Activated CD8-positive, alpha-beta T cell treated with anti-CD3 and anti-CD28 coated beads for 36 hours (primary cell): ENCODE results near the gene TMA7B. TPM values are rescaled to one million over a fixed set of nuclear protein-coding genes. Genes with fewer than 3 reads are reported as not detected.
A peak's percentile ranks its signal among the peaks of the same experiment; 100 is the strongest.
"Not testable (repeated sequence)": the region's sequence is repeated elsewhere in the genome, so short reads cannot be mapped to it uniquely, and the experiment has no call there.

Source experiments
- ATAC-seq: fragments of 200-7000 bp; cut with Tn5 transposase; one replicate; pipeline ENCODE4 v1.10.0; 2021; ENCODE audit warnings: mild to moderate bottlenecking, moderate library complexity
- CTCF ChIA-PET: fragments of 350-600 bp; sonication (Branson Sonifier 250); formaldehyde crosslinking; loops from one replicate; lab custom pipeline; 2021; ENCODE audit warnings: antibody characterized with exemption; lab: Charles Lee
- POLR2A ChIA-PET: fragments of 350-600 bp; sonication (Branson Sonifier 250); formaldehyde crosslinking; loops from one replicate; lab custom pipeline; 2021; ENCODE audit warnings: antibody characterized with exemption; lab: Charles Lee
- DNase-seq: peaks from one replicate; pipeline ENCODE4 v3.0.0-alpha.2; 2020
- H3K27ac Mint-ChIP-seq: one replicate; pipeline ENCODE4 v1.8.0; 2021; ENCODE audit warnings: mild to moderate bottlenecking, mixed read lengths
- H3K27me3 Mint-ChIP-seq: one replicate; pipeline ENCODE4 v1.8.0; 2021; ENCODE audit warnings: mixed read lengths
- H3K36me3 Mint-ChIP-seq: one replicate; pipeline ENCODE4 v1.8.0; 2021; ENCODE audit warnings: low read depth, mixed read lengths
- H3K4me1 Mint-ChIP-seq: one replicate; pipeline ENCODE4 v1.8.0; 2021; ENCODE audit warnings: low read depth, mixed read lengths
- H3K4me3 Mint-ChIP-seq: one replicate; pipeline ENCODE4 v1.8.0; 2021; ENCODE audit warnings: mild to moderate bottlenecking, moderate library complexity, mixed read lengths
- H3K9me3 Mint-ChIP-seq: one replicate; pipeline ENCODE4 v1.8.0; 2021; ENCODE audit warnings: mixed read lengths
- CTCF ChIP-seq: fragments of 200-600 bp; IDR thresholded peaks from one replicate; pipeline ENCODE4 v1.8.0; 2022; ENCODE audit warnings: antibody characterized with exemption, mild to moderate bottlenecking
- intact Hi-C: fragments of 100-400 bp; cut with micrococcal nuclease; formaldehyde crosslinking; loops from one replicate; pipeline ENCODE4 v1.10.0; 2022
- total RNA-seq, 2 experiments: library from RNA; stranded (reverse); gene quantifications; one replicate each; pipeline ENCODE4 v1.2.3, GENCODE V29; 2021

The TMA7B gene
- total RNA-seq, 2 experiments from 2014 or later = 2.2 to 2.3 TPM

- ATAC-seq (no peak), DNase-seq (peak; percentile 37)
- POLR2A ChIA-PET = interaction anchor here (0.6 to 3.1 kb wide), 11 partner anchors 8 to 275 kb away, joined by 3 to 17 read pairs (median 3); partner anchors contain the start of genes TMA7B and TNRC6B
- Mint-ChIP-seq H3K27ac (peak overlapping the region; percentile 90), H3K36me3 (peaks cover 67% of the 10 kb centered on the region), H3K27me3 (no peaks in the 10 kb centered on the region), H3K4me1 (peaks cover 96% of the 10 kb centered on the region), H3K4me3 (peak overlapping the region; percentile 60), H3K9me3 (no peaks in the 10 kb centered on the region)
- intact Hi-C loops = no loop called here
- TF ChIP-seq CTCF = no peak
- CTCF ChIA-PET = interaction anchor here (0.9 to 3.6 kb wide), 8 partner anchors 12 to 78 kb away, joined by 3 to 26 read pairs (median 3); partner anchors contain the start of gene GRAP2
Observed at GRCh38 chr22:39946503-39947219, 13.5 kb upstream of the TMA7B start.

GRCh38 chr22:39947220-39948216, 12.7 kb upstream of the TMA7B start:
- ATAC-seq (no peak), DNase-seq (no peak)
- Mint-ChIP-seq H3K9me3 (no peaks in the 10 kb centered on the region), H3K27me3 (no peaks in the 10 kb centered on the region), H3K27ac (peak overlapping the region; percentile 90), H3K36me3 (peaks cover 68% of the 10 kb centered on the region), H3K4me1 (peaks cover 96% of the 10 kb centered on the region), H3K4me3 (peak overlapping the region; percentile 60)
- ChIA-PET CTCF (interaction anchor here (0.9 to 4.0 kb wide), 7 partner anchors 12 to 77 kb away, joined by 3 to 26 read pairs (median 6); partner anchors contain the start of gene GRAP2), POLR2A (interaction anchor here (0.6 to 3.1 kb wide), 8 partner anchors 10 to 629 kb away, joined by 3 to 17 read pairs (median 3); partner anchors contain the start of genes ATF4 and TMA7B)
- intact Hi-C loops = no loop called here
- no peak for TF ChIP-seq CTCF

DNA sequence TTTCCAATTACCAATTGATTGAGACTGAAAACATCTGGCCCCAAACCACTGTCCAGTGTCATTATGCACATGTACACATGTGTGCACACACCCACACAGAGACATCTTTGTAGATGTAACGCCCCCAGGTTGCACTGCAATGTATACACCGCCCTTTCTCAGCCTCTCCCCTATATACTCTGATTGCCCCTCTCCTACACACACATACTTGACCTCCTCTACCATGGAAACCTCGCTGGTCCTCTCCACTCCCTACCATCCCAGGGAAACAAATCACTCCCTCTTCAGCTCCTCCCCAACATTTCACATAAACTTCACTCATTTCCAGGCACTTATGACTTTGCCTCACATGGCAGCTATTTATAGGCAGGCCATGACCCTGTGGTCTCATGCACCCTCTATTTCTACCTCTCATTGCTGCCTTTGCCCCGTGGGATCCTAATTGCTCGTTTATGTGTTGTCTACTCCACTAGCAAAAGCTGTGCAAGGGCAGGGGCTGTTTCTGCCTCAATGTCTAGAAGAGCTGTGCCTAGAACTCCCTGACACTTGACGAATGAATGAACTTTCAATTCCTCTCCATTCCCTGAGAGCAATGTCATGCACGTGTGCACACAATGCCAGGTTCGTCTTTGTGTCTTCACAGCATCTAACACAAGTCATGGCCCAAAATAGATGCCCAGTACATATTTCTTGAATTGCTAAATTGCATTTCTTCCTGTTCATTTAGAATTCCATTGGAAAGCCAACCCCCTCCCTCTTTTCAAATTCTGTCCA, 10.0 kb upstream of the TMA7B start:
- intact Hi-C loops = no loop called here
- Mint-ChIP-seq H3K4me3 (peak overlapping the region; percentile 2), H3K27me3 (no peaks in the 10 kb centered on the region), H3K4me1 (peaks cover 95% of the 10 kb centered on the region), H3K36me3 (peaks cover 77% of the 10 kb centered on the region), H3K27ac (peak overlapping the region; percentile 78), H3K9me3 (no peaks in the 10 kb centered on the region)
- DNase-seq = no peak
- ATAC-seq = no peak
- no peak for TF ChIP-seq CTCF
- POLR2A ChIA-PET = interaction anchor here (1.1 to 2.5 kb wide), 5 partner anchors 10 to 24 kb away, joined by 5 to 17 read pairs (median 9); partner anchors contain the start of gene TMA7B
- CTCF ChIA-PET = interaction anchor here (0.7 to 4.0 kb wide), 10 partner anchors 8 to 74 kb away, joined by 3 to 15 read pairs (median 4); partner anchors contain the start of gene TMA7B

DNA sequence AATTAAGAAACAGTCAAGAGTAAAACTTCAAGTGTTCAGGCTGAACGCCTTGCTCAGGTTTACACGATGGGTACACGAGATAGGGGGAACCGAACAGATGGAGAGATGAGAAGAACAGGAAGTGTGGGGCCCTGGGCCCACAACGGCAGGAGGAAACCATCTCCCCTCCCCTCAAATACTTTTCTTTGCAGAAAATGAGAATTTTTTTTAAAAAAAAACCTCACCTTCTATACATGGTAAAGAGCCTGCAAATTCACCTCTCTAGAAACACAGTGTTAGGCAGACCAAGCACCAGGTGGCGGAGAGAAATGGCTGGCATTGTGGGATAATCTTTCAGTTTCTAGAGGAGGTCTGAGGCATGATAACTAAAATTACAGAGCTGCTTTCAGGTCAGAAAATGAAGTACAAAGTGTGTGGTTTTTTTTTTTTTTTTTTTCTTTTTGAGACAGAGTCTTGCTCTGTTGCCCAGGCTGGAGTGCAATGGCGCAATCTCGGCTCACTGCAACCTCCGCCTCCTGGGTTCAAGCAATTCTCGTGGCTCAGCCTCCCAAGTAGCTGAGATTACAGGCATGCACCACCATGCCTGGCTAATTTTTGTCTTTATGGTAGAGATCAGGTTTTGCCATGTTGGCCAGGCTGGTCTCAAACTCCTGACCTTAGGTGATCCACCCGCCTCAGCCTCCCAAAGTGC, 8.4 kb upstream of the TMA7B start:
- ATAC-seq (peak; percentile 62), DNase-seq (peak; percentile 57)
- POLR2A ChIA-PET = interaction anchor here (0.7 to 2.9 kb wide), 7 partner anchors 9 to 49 kb away, joined by 3 to 19 read pairs (median 9); partner anchors contain the start of gene TMA7B
- H3K27me3 Mint-ChIP-seq, intact Hi-C loops, H3K9me3 Mint-ChIP-seq: not testable (repeated sequence)
- peaks cover 83% of the 10 kb centered on the region for H3K36me3 Mint-ChIP-seq
- H3K4me1 Mint-ChIP-seq = peaks cover 90% of the 10 kb centered on the region
- CTCF ChIA-PET = interaction anchor here (1.0 to 4.0 kb wide), 9 partner anchors 8 to 73 kb away, joined by 3 to 15 read pairs (median 8); partner anchors contain the start of gene TMA7B
- peak overlapping the region; percentile 42 for H3K4me3 Mint-ChIP-seq
- H3K27ac Mint-ChIP-seq = peak overlapping the region; percentile 78
